Measurements from ENCODE around the gene HCK. TPM values are rescaled to one million over a fixed set of nuclear protein-coding genes. Genes with fewer than 3 reads are reported as not detected.

The HCK gene
- total RNA-seq, 4 donors from 2014 or later: 7.0 to 10.2 (median 8.7) TPM

- intact Hi-C loops (cut with DNase I; ENCODE audit: low total_unique reads): loop anchor here (10.0 kb wide), 1 partner anchor 85 kb away; no protein-coding TSS in a partner anchor
- peak overlapping the region; percentile 56 for H3K4me3 ChIP-seq (ENCODE audit: low read depth, poor library complexity, severe bottlenecking)
- no peak for DNase-seq (ENCODE audit: low spot score in 2 of 2)
- 2 to 3% methylated on average over 8 of the region's 8 CpGs for WGBS, 2 donors
- TF ChIP-seq POLR2A (IDR thresholded peaks at IDR 0.05): no peak
- peak in 1 of 3 donors; percentile 38 for TF ChIP-seq CTCF (IDR thresholded peaks at IDR 0.05)
Measured at GRCh38 chr20:32110173-32110704, 58.2 kb downstream of the HCK start.

- TF ChIP-seq CTCF (IDR thresholded peaks at IDR 0.05): no peak
- no peak for TF ChIP-seq POLR2A (IDR thresholded peaks at IDR 0.05)
- DNase-seq (ENCODE audit: low spot score in 2 of 2): no peak
- intact Hi-C loops (cut with DNase I; ENCODE audit: low total_unique reads): loop anchor here (10.0 kb wide), 1 partner anchor 84 kb away; no protein-coding TSS in a partner anchor
- WGBS, 2 donors: 69 to 78% methylated on average over 3 of the region's 3 CpGs
- H3K4me3 ChIP-seq (ENCODE audit: low read depth, poor library complexity, severe bottlenecking): no peak overlapping the region
Measured at GRCh38 chr20:32110727-32111126, 58.7 kb downstream of the HCK start.

GRCh38 chr20:32111156-32111686 lies 59.2 kb downstream of the HCK start:
- intact Hi-C loops (cut with DNase I; ENCODE audit: low total_unique reads): loop anchor here (10.0 kb wide), 1 partner anchor 84 kb away; no protein-coding TSS in a partner anchor
- no peak for DNase-seq (ENCODE audit: low spot score in 2 of 2)

GRCh38 chr20:32111753-32112152 lies 59.7 kb downstream of the HCK start:
- 86 to 92% methylated on average over 3 of the region's 3 CpGs for WGBS, 2 donors
- no peak overlapping the region for H3K4me3 ChIP-seq (ENCODE audit: low read depth, poor library complexity, severe bottlenecking)
- TF ChIP-seq CTCF (IDR thresholded peaks at IDR 0.05): no peak
- TF ChIP-seq POLR2A (IDR thresholded peaks at IDR 0.05): no peak
- intact Hi-C loops (cut with DNase I; ENCODE audit: low total_unique reads): loop anchor here (10.0 kb wide), 1 partner anchor 83 kb away; no protein-coding TSS in a partner anchor
- DNase-seq (ENCODE audit: low spot score in 2 of 2): peak; percentile 20 to 26

More at GRCh38 chr20:32111156-32111686, 59.2 kb downstream of the HCK start:
- no peak overlapping the region for H3K4me3 ChIP-seq (ENCODE audit: low read depth, poor library complexity, severe bottlenecking)
- no peak for TF ChIP-seq CTCF (IDR thresholded peaks at IDR 0.05)
- TF ChIP-seq POLR2A (IDR thresholded peaks at IDR 0.05): no peak
- WGBS, 2 donors: 71 to 82% methylated on average over 3 of the region's 3 CpGs

GRCh38 chr20:32112841-32113240 lies 60.8 kb downstream of the HCK start:
- 51 to 57% methylated on average over 5 of the region's 5 CpGs for WGBS, 2 donors
- H3K4me3 ChIP-seq (ENCODE audit: low read depth, poor library complexity, severe bottlenecking): no peak overlapping the region
- intact Hi-C loops (cut with DNase I; ENCODE audit: low total_unique reads): loop anchor here (10.0 kb wide), 1 partner anchor 82 kb away; no protein-coding TSS in a partner anchor
- TF ChIP-seq POLR2A (IDR thresholded peaks at IDR 0.05) (no peak), CTCF (IDR thresholded peaks at IDR 0.05) (no peak)
- peak; percentile 53 to 87 for DNase-seq (ENCODE audit: low spot score in 2 of 2)

Measured in lower leg skin (tissue), 4 donors.